GM19463 (cell line): Measurements from ENCODE around the gene IVNS1ABP.
"Not testable (repeated sequence)": the region's sequence is repeated elsewhere in the genome, so short reads cannot be mapped to it uniquely, and the experiment has no call there.

Experiments used
- ATAC-seq: cut with Tn5 transposase; IDR thresholded peaks from one replicate; pipeline ENCODE4 v1.9.1; 2021; ENCODE audit warnings: mild to moderate bottlenecking, moderate library complexity; ENCODE audit not compliant: unreplicated experiment

Gene IVNS1ABP

DNA sequence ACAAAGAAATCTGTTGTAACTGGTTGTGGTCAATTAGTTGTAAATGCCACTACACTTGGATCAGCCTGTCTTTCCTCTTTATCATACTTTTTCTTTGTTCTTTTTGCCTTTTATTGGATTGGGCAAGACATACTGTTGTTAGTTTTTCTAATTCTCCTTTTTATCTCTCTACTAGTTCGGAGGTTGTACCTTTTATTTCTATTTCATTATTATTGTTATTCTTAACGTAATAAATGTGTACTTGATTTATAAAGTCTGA lies 59.2 kb downstream of the IVNS1ABP start:
- ATAC-seq = no peak

DNA sequence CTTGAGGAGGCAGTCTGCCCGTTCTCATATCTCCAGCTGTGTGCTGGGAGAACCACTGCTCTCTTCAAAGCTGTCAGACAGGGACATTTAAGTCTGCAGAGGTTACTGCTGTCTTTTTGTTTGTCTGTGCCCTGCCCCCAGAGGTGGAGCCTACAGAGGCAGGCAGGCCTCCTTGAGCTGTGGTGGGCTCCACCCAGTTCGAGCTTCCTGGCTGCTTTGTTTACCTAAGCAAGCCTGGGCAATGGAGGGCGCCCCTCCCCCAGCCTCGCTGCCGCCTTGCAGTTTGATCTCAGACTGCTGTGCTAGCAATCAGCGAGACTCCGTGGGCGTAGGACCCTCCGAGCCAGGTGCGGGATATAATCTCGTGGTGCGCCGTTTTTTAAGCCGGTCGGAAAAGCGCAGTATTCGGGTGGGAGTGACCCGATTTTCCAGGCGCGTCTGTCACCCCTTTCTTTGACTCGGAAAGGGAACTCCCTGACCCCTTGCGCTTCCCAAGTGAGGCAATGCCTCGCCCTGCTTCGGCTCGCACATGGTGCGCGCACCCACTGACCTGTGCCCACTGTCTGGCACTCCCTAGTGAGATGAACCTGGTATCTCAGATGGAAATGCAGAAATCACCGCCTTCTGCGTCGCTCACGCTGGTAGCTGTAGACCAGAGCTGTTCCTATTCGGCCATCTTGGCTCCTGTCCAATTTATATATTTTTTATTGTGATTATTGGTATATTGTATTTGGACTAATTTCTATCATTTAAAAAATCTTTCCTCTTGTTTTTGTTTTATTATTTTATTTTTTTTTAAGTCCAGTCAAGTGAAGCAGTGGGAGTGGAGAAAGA lies 59.7 kb downstream of the IVNS1ABP start:
- not testable (repeated sequence) for ATAC-seq

DNA sequence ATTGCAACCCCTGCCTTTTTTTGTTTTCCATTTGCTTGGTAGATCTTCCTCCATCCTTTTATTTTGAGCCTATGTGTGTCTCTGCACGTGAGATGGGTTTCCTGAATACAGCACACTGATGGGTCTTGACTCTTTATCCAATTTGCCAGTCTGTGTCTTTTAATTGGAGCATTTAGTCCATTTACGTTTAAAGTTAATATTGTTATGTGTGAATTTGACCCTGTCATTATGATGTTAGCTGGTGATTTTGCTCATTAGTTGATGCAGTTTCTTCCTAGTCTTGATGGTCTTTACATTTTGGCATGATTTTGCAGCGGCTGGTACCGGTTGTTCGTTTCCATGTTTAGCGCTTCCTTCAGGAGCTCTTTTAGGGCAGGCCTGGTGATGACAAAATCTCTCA lies 61.4 kb downstream of the IVNS1ABP start:
- not testable (repeated sequence) for ATAC-seq

DNA sequence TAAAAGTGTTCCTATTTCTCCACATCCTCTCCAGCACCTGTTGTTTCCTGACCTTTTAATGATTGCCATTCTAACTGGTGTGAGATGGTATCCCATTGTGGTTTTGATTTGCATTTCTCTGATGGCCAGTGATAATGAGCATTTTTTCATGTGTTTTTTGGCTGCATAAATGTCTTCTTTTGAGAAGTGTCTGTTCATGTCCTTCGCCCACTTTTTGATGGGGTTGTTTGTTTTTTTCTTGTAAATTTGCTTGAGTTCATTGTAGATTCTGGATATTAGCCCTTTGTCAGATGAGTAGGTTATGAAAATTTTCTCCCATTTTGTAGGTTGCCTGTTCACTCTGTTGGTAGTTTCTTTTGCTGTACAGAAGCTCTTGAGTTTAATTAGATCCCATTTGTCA lies 64.6 kb downstream of the IVNS1ABP start:
- ATAC-seq = not testable (repeated sequence)

DNA sequence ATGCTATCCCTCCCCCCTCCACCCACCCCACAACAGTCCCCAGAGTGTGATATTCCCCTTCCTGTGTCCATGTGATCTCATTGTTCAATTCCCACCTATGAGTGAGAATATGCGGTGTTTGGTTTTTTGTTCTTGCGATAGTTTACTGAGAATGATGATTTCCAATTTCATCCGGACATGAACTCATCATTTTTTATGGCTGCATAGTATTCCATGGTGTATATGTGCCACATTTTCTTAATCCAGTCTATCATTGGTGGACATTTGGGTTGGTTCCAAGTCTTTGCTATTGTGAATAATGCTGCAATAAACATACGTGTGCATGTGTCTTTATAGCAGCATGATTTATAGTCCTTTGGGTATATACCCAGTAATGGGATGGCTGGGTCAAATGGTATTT lies 65.1 kb downstream of the IVNS1ABP start:
- not testable (repeated sequence) for ATAC-seq

DNA sequence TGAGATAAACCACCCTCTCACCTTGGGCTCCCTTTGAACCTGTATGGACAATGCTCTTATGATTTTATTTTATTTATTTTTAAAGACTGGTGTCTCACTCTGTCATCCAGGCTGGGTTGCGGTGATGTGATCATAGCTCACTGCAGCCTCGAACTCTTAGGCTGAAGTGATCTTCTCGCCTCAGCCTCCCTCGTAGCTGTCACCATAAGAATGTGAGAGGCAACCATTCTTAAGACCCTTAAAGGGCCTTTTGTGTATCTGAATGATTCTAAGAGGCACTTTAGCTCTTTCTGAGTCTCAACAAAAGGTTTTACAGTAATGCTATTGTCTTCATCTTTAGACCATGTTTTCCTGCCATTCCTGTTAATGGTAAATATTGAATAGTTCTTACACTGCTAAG lies 67.0 kb downstream of the IVNS1ABP start:
- no peak for ATAC-seq

DNA sequence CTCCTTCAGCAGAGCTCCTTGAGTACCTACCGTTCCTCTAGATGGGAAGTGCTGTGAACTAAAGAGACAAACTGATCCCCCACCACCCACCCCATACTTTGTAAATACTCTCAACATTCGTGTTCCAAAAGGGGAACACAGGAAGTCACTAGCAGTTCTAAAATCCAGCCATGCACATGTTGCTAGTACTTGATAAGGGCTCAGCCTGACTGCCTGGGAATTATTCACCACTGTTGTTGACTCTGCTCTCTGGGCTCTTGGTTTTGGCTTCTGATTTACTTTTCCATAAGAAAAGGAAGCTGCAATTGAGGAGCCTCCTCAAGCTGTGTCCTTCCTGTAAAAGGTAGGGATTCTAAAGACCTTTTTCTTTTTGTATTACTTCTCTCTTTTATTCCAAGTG lies 67.5 kb downstream of the IVNS1ABP start:
- no peak for ATAC-seq
